HG02759 (cell line): Measurements from ENCODE around the gene PRKCA.
"Not testable (repeated sequence)": the region's sequence is repeated elsewhere in the genome, so short reads cannot be mapped to it uniquely, and the experiment has no call there.

ENCODE experiments used
- ATAC-seq: cut with Tn5 transposase; IDR thresholded peaks from one replicate; pipeline ENCODE4 v1.9.1; 2021; ENCODE audit warnings: mild to moderate bottlenecking, moderate library complexity; ENCODE audit not compliant: unreplicated experiment

The PRKCA gene

GRCh38 chr17:66287911-66288310, 14.5 kb upstream of the PRKCA start:
- no peak for ATAC-seq

- ATAC-seq = no peak
Observed at GRCh38 chr17:66290101-66290722, 12.2 kb upstream of the PRKCA start.

DNA sequence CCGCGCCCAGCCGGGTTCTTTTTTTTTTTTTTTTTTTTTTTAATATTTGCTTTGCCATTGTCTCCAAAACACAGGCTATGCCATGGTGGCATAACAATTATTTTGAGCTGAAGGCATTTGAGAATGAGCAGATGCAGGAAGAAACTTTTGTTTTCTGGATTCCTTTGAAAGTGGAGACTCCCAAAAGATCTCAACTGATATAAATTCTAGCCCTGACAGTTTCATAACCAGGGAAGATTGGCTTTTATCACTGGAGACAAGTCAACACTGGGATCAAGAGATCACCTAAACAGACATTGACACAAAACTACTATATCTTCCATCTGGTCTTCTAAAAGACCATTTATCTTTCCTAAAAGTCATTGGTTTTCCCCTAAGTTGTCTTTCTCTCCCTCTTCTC, 10.1 kb upstream of the PRKCA start:
- no peak for ATAC-seq

DNA sequence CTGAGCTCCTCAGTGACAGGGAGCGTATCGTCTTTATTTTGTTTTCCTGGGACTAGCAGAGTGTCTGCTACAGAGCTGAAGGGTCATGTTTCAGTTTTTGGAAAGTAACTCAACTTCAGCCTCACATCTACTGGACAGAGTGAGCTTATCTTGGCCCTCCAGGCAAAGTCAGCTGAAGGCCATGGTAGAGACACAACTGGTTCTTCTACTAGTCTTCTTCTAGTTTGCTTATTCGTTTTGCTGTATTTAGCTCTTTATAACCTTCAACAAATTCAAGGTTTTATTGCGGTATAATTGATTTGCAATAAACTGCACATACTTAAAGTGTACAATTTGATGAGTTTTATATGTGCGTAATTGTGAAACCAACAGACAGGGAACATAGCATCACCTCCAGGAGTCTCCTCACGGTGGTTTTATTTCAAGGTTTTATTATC, 6.1 kb upstream of the PRKCA start:
- ATAC-seq = no peak

GRCh38 chr17:66297443-66297842, 5.0 kb upstream of the PRKCA start:
- not testable (repeated sequence) for ATAC-seq

- ATAC-seq = no peak
Observed at GRCh38 chr17:66299711-66300110, 2.7 kb upstream of the PRKCA start.

DNA sequence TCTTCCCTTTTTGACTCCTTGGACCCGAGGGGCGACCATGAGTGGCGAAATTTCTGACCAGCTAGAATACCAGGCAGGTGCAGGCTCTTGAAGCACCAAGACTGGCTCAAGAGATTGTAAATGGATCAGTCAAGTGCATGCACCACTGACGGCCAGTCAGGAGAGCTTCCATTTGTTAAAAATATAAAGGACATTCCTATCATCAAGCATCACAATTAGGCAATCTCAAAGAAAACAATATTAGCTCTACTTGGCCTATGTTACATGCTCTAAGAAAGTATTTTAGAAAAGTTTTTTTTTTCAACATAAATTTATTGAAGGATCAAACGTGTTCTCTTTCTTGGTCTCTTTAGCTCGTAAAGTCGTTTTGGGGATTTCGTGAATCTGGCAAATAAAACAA, 1.5 kb upstream of the PRKCA start:
- ATAC-seq = no peak

GRCh38 chr17:66301367-66301863, 998 bp upstream of the PRKCA start:
- ATAC-seq = no peak

DNA sequence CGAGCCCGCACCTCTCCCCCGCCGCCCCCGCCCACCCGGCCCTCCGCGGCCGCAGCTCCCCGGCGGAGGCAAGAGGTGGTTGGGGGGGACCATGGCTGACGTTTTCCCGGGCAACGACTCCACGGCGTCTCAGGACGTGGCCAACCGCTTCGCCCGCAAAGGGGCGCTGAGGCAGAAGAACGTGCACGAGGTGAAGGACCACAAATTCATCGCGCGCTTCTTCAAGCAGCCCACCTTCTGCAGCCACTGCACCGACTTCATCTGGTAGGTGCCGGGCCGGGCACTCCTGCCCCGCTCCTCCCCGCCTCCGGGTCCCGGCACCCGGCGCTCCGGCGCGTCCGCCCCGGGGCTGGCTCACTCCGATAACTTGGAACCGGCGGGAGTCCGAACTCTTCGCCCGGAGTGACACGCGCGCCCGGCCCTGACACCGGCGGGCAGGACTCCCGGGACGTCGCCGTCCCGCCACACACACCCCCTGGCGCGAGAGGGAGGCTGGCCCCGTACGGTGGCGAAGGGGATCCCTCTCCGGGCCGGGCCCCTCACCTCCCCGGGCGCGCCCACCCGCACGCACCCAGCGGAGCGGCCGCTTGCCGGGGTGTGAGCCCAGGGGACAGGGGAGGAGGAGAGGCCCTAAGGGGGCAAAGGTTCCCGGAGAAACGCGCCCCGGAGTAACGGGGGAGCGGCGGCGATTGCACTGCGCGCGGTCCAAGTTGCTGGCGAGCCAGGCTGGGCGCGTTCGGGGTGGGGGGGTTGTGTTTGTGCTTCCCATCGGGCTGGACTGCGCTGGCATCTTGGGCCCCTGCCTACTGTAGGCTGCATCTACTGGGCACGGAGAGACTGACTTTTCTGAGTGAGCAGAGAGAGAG, 581 bp downstream of the PRKCA start:
- ATAC-seq = peak; percentile 38

- ATAC-seq = no peak
Observed at GRCh38 chr17:66304304-66305174, 2.1 kb downstream of the PRKCA start.

DNA sequence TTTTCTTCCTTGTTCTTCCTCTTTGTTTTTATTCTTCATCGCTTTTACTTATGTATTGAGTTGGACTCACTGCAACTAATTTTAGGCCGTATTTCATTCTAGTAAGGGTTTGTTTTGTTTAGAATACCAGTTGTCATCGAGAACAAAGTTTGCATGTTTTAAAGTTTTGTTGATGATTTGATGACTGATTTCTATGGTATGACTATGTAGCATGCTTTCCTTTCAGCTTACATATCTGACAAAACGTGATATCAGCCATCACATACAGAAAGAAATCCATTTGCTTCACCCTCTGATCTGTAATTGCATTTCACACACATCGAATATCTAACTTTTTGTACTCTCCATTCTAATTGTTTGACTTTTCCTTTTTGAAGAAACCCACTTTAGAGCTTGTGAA, 4.0 kb downstream of the PRKCA start:
- no peak for ATAC-seq

DNA sequence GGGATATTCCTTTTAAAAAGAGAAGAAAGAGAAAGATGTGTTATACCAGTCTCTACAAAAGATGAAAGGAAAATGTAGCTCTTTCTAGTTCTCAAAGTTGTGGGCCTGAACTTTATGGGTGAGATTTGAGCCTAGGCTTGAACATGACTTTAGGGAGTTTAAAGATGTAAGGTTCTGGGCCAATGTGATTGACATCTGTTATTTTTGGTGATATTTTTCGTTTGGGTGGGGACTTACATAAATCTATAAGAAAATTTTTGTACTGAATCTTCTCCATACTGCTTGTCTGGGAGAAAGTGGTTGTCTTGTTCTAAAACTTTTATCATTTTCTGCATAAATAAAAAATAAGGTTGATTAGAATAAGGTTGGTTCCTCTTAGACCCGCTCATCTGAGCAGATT, 4.8 kb downstream of the PRKCA start:
- no peak for ATAC-seq

GRCh38 chr17:66308856-66309255, 6.4 kb downstream of the PRKCA start:
- ATAC-seq = no peak

- no peak for ATAC-seq
Observed at GRCh38 chr17:66309793-66310192, 7.4 kb downstream of the PRKCA start.

GRCh38 chr17:66310528-66311148, 8.2 kb downstream of the PRKCA start:
- ATAC-seq = no peak

- ATAC-seq = no peak
Observed at GRCh38 chr17:66312912-66313311, 10.5 kb downstream of the PRKCA start.

- ATAC-seq = no peak
Observed at GRCh38 chr17:66313325-66313724, 10.9 kb downstream of the PRKCA start.

- no peak for ATAC-seq
Observed at GRCh38 chr17:66313995-66314659, 11.7 kb downstream of the PRKCA start.

DNA sequence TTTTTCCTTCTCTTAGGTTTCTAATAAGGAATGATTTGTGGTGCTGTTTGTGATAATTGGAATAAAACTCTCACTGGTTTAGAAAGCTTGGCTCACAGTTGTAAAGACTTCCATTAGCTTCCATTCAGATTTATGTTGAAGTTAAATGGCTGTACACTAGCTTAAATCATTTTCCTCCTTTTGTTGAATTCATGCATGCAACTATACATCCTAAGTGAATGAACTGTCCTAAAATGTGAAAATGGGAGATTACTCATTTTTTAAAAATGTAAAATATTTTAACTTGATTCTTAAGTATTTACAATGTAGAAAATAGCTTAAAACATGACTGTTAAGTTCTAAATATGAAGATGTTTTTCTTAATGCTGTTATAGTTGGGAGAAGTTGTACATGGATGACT, 15.2 kb downstream of the PRKCA start:
- ATAC-seq = no peak

GRCh38 chr17:66319226-66319625, 16.8 kb downstream of the PRKCA start:
- no peak for ATAC-seq
